ENCODE data around the gene RGS7.
"Not testable (repeated sequence)": the region's sequence is repeated elsewhere in the genome, so short reads cannot be mapped to it uniquely, and the experiment has no call there.

RGS7 gene

DNA sequence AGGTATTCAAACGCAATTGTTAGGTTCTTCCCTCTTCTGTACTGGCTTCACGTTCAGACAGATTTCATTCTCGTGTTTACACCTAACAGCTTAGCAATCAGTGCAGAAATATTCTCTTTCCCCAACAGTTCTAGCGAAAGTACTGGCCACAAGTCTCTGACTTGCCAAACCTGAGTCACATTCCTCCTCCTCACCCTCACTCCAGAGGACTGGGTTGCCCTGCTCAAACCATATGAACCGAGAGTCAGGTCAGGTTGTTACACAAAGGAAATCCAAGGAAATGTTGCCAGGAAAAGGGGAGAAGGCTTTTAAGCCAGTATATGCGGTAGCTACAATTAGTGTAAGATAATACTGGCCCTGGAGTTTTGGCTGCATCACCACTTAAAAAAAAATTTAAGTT is 282.5 kb downstream of the RGS7 start:
- no peak for DNase-seq

DNA sequence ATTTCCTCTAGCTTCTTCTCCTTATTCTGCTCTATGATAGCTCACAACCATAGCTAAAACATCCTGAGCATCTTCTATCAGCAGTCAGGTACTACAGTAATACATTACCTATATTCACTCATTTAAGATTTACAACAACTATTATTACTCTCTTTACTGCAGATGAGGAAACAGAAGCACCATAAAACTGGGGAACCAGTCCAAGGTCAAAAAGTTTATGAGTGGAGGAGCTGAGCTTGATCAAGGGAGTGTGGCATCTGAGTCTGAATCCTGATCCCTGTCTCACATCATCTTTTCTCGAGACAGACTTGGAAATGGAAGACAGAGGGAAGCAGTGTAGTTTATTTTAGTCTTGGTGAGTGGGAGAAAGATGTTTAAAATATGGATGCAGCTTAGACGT is 288.6 kb downstream of the RGS7 start:
- no peak for DNase-seq

DNA sequence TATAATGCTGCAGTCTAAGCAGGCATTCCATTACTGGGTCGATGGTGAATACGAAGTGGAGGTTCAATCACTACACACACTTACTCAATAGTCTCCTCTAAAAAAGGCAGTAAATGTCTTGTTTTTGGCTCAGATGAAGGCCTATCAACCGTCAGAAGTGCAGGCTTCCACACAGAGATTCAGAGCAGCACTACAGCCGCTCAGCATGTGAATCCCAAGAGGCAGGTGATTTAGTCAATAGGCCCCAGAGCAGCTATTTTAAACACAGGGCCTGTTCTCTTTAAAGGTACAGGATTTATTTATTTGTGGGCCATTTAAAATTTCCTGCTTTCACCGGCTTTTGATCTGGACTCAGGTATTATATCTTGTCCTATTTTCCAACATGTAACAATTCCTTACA is 293.7 kb downstream of the RGS7 start:
- no peak for DNase-seq

DNA sequence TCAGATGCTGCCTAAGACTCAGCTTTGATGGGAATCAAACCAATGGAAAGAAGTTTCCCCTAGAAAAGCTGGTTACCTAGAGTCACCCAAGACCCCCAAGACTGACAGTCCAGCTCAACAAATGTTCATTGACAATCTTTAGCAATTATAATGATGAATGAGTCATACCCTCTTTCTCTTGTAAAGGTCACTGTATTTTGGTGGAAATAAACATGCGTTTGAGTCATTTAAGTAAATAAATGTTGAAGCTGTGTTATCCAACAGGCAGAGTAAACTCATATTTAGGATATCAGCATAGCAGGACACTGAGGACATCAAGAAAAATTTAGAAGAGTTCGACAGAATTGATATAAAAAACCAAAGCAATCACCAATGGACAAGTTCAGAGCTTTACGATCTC is 295.9 kb downstream of the RGS7 start:
- no peak for DNase-seq

DNA sequence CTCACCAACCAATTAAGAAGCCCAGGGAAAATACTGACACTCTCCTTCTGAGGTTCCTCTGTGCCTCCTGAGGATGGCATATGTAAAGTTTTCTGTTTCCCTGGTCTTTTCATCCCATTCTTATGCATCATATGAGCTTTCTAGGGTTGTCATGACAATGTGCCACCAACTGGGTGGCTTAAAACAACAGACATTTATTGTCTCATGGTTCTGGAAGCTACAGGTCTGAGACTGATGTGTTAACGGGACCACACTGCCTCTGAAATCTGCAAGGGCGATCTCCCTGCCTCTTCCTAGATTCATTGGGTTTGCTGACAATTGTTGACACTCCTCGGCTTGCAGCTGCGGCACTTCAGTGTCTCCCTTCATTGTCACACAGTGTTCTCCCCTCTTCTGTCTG is 308.4 kb downstream of the RGS7 start:
- no peak for DNase-seq

DNA sequence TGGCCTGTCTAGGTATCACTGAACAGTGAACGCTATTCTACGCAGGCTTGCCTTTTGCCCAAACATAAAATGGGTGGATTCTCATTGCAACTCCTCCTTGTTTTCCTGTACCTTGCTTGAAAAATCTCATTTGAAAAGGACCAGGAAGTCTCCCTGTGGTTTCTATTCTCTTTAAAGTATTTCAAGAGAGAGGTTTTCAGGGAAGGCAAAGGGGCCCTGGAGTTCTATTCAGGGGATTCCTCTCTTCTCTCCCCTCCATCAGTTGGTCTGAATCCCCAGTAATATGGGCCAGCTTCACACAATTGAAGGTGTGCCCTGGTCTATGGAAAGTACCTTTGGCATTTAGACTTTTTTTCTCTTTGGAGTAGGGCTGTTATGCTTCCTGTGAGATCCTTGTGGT is 311.3 kb downstream of the RGS7 start:
- no peak for DNase-seq

DNA sequence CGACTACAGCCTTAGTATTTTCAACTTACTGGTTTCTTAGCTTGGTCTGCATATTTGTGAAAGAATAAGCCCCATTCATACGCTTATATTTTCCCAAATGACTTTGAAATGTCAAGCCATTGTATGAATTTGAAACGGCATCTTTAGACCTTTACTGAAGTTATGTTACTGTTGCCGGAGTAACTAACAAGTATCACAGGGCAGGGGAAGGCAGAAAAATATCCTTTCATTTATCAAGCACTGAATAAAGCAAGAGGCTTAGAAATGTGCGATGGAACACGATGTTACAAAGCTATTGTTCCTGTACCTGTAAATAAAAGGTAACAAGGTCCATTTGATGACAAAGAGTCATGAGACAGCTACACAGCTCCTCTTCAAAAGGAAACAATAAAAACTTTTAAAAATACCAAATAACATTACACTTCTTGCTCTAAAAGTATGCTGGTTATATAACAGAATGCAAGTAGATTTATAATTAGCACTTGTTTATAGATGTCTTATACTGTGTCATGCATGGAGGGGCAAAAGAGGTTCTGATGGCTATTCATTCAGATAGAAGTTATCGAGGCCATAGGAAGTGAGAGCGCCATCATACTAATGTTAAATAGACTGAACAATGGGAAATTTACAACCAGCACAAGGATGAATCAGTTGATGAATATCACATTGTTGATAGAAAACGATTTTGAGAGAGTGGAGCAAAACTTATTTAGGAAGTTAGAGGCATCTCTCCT is 322.6 kb downstream of the RGS7 start:
- DNase-seq, result no peak

DNA sequence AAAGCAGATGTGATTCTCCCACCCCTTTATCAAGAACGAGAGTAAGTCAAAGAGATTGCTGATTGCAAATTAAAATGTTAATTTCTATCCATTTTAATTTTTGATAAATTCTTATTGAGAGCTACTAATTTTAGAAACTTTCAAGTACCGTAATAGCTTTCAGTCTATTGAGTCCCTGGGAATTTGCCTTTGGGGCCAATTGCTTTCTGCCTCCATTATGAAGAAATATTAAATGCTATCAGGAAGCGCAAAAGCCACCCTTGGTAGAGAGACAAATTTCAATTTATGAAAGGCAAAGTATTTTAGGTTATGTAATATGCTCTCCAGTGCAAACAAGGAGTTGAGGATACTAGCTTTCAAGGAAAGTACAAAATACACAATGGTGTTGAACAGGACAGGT is 332.2 kb downstream of the RGS7 start:
- DNase-seq, result no peak

DNA sequence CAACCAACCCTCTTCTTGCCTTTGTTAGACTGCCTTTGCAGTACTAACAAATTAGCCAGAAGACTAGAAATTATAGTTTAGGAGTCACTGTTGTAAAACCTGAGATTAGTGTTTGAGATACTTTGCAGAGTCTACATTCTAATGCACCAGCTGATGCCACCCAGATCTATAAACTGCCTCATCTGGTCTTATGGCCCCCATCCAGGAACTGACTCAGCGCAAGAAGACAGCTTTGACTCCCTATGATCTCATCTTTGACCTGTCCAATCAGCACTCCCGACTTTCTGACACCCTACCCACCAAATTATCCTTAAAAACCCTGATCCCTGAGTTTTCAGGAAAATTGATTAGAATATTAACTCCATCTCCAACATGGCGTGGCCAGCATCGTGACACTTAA is 334.6 kb downstream of the RGS7 start:
- no peak for DNase-seq

DNA sequence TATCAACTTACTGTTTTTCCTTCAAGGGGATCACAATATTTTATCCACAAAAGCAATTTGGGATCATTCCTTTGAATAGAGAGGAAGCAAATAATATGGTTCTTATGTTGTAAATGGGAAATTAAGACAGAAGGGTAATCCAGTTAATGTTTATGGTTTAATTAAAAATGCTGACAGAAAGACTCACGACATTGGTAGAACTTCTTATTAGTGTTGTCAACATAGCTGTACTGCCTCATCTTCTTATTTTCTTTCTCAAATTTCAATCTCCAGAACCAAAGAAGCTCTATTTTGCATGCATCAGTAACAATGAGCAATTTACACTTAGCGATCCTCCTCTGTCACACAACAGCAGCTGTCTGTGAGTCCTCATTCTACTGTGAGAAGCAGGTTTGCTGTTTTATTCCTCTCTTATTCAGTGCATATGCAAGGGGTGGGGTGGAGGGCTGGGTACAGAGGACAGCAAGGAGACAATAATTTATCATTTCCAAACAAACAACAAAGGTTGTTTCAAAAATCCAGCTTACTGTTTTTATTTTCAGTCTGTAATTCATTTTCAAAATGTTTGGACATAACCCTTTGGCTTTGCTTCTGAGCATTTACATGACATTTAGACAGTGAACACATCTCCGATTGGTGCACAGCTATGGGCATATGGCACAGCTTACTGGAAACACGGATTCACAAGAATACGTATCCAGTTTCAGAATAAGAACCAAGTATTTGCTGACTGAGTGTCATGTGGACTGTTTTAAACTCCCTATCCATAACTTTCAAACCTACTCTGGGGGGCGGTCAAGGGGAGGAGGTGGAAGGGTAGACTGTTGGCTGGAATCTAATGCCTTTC is 335.9 kb downstream of the RGS7 start:
- no peak for DNase-seq

DNA sequence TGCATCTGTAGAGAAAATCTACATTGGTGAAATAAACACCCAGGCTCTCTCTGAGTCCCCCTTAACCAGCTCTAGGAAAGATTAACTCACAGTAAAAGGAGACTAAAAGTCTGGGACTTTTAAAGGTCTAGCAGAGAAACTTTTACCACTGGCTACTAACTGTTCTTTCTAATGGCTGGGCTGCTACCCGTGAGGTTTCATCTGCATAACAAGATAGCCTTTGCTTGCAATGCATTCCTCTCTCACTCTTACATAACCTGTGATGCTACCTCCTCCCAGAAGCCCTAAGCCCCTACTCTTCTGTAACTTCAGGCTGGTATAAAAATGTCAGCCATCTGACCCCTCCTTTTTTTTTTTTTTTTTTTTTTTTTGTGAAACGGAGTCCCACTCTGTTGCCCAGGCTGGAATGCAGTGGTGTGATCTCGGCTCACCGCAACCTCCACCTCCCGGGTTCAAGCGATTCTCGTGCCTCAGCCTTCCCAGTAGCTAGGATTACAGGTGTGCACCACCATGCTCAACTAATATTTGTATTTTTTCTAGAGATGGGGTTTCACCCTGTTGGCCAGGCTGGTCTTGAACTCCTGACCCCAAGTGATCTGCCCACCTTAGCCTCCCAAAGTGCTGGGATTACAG is 344.2 kb downstream of the RGS7 start:
- DNase-seq, result no peak

DNA sequence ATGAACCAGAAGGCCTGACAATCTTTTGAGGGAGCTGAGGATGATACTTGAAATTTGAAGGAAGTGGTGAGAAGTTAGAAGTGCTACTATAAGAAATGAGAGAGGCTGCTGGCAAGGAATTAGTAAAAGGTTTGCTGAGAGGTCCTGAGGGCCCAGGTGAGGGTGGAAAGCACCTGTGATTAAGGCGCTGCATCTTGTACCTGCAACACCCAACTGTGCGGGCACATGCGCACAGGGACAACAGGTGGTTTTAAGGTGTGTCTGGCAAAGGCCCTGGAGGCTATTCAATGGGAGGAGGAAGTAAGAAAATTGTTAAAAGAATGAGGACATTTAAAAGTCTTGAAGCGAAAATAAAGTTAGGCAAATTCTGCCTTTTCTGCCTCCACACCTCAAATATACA is 349.3 kb downstream of the RGS7 start:
- no peak for DNase-seq

DNA sequence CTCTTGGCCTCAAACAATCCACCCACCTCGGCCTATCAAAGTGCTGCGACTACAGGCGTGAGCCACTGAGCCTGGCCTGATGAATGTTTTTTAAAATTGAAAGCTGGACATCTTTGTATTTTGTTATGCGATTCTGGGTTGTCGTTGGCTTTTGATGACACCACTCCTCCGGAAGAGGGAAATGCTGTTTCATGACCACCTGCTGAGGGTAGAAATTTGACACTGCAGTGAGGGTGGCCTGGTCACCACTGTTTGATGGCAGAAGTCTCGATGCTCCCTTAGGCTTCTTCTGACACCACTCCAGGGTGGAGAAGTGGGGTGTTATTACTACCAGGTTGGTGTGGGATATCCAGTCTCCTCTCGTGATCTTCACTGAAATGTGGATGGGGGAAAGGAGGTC is 357.2 kb downstream of the RGS7 start:
- DNase-seq, result no peak

DNA sequence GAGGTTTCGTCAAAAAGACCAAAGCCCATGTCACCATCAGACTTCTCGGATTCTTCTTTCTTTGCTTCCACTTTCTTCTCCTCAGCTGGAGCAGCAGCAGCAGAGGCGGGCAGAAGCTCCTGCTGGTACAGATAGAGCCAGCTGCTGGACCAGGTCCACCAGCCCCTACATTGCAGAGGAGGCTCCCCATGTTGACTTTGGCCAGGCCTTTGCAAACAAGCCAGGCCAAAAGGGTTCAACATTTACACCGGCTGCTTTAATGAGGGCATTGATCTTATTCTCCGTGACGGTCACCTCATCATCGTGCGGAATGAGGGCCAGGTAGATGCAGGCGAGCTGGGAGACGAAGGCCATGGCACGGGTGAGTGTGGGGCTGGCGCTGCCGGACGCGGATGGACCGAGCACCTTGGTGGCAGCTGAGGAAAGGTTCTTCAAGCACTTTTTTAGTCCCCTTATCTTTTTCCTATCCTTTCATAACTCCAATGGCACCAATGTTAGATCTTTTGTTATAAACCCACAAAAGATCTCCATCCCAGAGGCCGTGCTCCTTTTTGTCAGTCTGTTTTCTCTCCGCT is 358.5 kb downstream of the RGS7 start:
- no peak for DNase-seq

DNA sequence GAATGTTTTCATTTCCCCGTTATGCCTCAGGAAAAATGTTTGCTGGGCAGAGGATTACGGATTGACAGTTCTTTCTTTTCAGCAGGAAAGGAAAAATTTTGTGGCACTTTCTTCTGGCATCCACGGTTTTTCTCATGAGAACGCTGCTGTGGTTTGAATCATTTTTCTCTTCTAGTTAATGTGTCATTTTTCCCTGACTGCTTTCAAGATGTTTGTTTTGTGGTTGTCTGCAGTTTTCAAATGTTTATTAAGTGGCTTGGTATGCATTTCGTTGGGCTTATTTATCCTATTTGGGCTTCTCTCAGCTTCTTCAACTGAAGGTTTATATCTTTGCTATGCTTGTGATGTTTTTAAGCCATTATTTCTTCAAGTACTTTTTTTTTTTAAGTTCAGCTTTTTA is 359.0 kb downstream of the RGS7 start:
- DNase-seq, result no peak

DNA sequence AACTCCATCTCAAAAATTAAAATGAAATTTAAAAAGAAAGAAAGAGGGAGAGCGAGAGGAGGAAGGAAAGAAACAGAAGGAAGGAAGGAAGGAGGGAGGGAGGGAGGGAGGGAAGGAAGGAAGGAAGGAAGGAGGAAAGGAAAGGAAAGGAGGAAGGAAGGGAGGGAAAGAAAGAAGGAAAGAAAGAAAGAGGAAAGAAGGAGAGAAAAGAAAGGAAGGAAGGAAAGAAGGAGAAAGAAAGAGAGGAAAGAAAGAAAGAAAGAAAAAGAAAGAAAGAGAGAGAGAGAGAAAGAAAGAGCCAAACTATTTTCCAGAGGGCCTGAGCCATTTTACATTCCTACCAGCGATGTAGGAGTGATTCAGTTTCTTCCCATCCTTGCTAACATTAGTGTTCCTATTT is 364.0 kb downstream of the RGS7 start:
- no peak for DNase-seq

DNA sequence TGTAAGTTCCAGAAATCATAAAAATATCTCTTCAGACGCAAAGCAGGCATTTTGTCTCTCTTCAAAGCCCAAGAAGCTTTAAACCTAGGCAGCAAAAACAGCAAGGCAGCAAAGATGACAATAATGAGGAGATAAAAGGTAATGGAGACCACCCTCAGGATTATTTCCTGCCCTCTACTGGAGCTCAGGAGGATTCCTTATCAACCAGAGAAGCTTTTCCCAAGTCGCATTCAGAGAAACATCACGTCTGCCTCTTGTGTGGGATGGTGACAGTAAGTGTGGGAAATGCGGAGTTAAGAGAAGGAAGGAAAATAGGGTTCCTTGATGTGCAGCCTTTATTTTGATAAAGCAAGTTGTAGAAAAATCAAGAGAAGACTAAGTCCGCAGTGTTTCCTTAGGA is 365.8 kb downstream of the RGS7 start:
- DNase-seq, result no peak

DNA sequence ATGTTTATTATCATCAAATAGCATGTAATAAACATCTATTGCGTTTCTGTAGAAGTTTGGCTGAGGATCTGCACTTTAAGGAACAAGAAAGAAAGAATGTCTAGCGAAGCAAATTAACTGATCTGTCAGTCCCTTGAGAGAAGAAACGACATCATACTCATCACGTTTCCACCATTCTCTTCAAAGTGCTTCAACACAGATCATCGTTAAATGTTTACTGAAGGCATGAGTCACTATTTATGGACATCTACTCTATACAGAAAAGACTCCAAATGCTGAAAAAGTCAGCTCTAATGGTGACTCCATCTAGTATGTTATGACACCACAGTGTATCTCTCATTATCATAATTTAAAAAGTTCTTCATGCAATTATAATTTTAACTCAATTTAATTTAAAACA is 369.1 kb downstream of the RGS7 start:
- DNase-seq, result no peak

DNA sequence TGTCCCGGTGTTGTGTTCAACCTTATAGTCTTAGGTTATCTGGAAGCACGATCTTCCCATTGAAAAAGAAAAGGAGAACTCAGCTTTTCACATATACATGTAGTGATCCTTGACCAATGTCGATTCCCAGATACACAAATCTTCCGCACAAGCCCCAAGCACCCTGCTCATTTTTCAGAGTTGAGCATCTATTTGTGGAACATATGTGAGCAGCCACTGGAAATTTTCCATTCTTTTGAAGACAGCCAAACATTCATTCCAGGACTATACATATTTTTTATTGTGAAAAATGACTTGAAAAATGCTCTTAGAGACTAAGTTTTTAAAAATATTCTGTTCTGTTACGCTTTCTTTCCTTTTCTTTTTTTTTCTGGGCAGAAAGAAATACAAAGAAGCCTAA is 371.9 kb downstream of the RGS7 start:
- DNase-seq, result no peak

DNA sequence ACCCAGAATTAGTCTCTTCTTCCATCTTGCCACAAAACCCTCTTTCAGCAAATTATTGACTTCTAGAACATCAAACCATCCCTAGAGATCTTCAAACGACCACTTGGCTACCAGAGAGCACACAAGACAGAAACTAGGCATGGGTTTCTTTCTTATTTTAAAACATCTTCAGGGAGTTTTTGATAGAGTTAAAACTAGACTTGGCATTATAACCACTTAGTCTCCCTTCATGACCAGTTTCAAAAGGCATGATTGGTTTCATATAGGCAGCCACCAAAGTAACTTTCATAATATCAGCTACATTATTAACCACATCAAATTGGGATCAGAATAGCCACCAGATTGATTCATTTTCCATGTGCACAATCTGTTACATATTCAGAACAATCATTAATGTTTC is 376.7 kb downstream of the RGS7 start:
- no peak for DNase-seq

DNA sequence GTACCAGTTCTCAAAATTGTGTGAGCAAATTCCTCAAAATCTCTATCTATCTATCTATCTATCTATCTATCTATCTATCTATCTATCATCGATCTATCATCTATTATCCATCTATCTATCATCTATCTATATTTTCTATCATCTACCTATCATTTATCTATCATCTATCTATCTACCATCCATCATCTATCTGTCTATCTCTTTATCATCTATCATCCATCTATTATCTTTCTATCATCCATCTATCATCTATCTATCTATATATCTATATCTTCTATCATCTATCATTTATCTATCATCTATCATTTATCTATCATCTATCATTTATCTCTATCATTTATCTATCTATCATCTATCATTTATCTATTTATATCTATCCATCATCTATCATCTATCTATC is 380.3 kb downstream of the RGS7 start:
- DNase-seq, result no peak

DNA sequence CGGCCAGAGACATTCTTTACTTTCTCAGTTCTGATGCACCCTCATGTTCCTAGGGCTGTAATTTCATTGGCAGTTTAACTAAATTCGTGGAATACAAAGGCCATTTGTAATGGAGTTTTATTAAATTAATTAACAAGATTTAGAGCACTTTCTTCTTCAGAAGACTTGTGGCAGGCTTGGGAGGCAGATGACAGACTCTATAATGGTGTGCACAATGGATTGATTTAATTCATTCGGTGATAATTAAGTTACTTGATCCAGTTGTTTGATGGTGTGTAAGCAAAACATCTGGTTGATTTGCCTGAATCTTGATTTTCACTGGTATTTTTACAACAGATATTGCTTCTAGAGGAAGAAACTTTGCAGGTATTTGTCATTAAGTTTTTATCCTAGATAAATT is 383.1 kb downstream of the RGS7 start:
- DNase-seq, result no peak

DNA sequence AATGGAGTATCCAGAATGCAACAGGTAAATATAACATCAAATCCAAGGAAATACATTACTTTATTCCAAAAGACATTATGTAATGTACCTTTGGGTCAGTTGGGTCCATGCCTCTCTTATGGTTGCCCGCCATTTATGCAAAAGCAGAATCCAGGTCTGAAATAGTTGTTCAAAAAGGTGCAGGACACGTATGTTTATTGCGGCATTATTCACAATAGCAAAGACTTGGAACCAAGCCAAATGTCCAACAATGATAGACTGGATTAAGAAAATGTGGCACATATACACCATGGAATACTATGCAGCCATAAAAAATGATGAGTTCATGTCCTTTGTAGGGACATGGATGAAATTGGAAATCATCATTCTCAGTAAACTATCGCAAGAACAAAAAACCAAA is 384.9 kb downstream of the RGS7 start:
- not testable (repeated sequence) for DNase-seq

DNA sequence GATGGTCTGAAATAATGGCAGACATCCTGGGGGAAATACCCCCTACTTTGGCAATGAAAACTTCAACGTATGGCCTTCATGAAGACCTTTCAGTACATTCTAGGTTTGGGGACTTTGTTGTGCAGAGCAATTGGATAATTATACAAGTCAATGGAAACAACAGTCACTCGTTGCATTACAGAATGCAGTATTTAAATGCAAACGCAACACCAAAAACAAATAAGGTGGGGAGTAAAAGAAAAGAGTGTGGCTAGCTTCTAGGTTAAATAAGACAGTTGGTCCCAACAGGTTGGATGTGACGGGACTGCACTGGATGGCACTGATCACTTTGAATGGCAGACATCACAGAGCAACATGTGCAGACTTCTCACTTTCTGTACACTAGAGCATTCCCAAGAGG is 386.8 kb downstream of the RGS7 start:
- no peak for DNase-seq
